H1 (cell line): ENCODE results near the gene METRNL. TPM values are rescaled to one million over a fixed set of nuclear protein-coding genes. Genes with fewer than 3 reads are reported as not detected.

Experiments used
- FOSL1 ChIP-seq: IDR thresholded peaks from 2 replicates; pipeline ENCODE4 v1.6.1; 2011; ENCODE audit warnings: mild to moderate bottlenecking, low read depth, low read length, moderate library complexity; ENCODE audit not compliant: insufficient read depth
- RAD21 ChIP-seq, 2 experiments: IDR thresholded peaks in 1 of 2; conservative IDR thresholded peaks in 1 of 2; 2 replicates each; pipeline ENCODE4 v1.6.1; 2011; ENCODE audit warnings: low read depth in 2 of 2, low read length in 2 of 2, improper control_type of control experiment in 1 of 2, inconsistent platforms in 1 of 2, mild to moderate bottlenecking in 1 of 2, moderate library complexity in 1 of 2
- SAP30 ChIP-seq: fragments of 300-600 bp; sonication (generic); IDR thresholded peaks from 2 replicates; pipeline ENCODE4 v1.7.1; 2012; ENCODE audit warnings: low read length, moderate library complexity, mild to moderate bottlenecking, inconsistent platforms; ENCODE audit not compliant: insufficient read depth, insufficient replicate concordance
- SIX5 ChIP-seq: IDR thresholded peaks from 2 replicates; pipeline ENCODE4 v1.6.1; 2011; ENCODE audit warnings: mild to moderate bottlenecking, low read depth, low read length
- SP2 ChIP-seq: IDR thresholded peaks from 2 replicates; pipeline ENCODE4 v1.6.1; 2012; ENCODE audit warnings: mild to moderate bottlenecking, low read length, inconsistent platforms
- polyA plus RNA-seq, 7 experiments: library from polyadenylated mRNA; depleted of rRNA in 3 of 7; stranded (reverse) in 5 of 7; unstranded in 2 of 7; fragments of >200 nt in 5 of 7; fragments of 200-250 nt in 2 of 7; gene quantifications; 1 replicate in 5 of 7; 2 replicates in 1 of 7; 4 replicates in 1 of 7; pipeline versions ENCODE4 v1.2.1 to v1.2.3, GENCODE V29; 2011 to 2013; ENCODE audit warnings: missing spikeins in 2 of 7, mixed read lengths in 2 of 7
- total RNA-seq: library from RNA; stranded (reverse); fragmentation: NEBNext Ultra II Directional; extraction: Animal tissue kit (Norgen Biotek cat#: 25700); gene quantifications from 2 replicates; pipeline ENCODE4 v1.2.1, GENCODE V29; 2021
- TF ChIP-seq, protein P1 (sequence below): fragments of 300-600 bp; sonication (generic); IDR thresholded peaks from 2 replicates; pipeline ENCODE4 v1.7.1; 2012; ENCODE audit warnings: low read length, moderate library complexity, mild to moderate bottlenecking, inconsistent platforms; ENCODE audit not compliant: insufficient replicate concordance

The METRNL gene
- total and polyA plus RNA-seq, 2 of the 8 experiments (the other 6 are each of a cell fraction or from before 2014, with no cell fraction given): 13.9 to 14.2 TPM

GRCh38 chr17:83085526-83086198, 6.3 kb downstream of the METRNL start (continued):
- TF ChIP-seq, protein P1, sequence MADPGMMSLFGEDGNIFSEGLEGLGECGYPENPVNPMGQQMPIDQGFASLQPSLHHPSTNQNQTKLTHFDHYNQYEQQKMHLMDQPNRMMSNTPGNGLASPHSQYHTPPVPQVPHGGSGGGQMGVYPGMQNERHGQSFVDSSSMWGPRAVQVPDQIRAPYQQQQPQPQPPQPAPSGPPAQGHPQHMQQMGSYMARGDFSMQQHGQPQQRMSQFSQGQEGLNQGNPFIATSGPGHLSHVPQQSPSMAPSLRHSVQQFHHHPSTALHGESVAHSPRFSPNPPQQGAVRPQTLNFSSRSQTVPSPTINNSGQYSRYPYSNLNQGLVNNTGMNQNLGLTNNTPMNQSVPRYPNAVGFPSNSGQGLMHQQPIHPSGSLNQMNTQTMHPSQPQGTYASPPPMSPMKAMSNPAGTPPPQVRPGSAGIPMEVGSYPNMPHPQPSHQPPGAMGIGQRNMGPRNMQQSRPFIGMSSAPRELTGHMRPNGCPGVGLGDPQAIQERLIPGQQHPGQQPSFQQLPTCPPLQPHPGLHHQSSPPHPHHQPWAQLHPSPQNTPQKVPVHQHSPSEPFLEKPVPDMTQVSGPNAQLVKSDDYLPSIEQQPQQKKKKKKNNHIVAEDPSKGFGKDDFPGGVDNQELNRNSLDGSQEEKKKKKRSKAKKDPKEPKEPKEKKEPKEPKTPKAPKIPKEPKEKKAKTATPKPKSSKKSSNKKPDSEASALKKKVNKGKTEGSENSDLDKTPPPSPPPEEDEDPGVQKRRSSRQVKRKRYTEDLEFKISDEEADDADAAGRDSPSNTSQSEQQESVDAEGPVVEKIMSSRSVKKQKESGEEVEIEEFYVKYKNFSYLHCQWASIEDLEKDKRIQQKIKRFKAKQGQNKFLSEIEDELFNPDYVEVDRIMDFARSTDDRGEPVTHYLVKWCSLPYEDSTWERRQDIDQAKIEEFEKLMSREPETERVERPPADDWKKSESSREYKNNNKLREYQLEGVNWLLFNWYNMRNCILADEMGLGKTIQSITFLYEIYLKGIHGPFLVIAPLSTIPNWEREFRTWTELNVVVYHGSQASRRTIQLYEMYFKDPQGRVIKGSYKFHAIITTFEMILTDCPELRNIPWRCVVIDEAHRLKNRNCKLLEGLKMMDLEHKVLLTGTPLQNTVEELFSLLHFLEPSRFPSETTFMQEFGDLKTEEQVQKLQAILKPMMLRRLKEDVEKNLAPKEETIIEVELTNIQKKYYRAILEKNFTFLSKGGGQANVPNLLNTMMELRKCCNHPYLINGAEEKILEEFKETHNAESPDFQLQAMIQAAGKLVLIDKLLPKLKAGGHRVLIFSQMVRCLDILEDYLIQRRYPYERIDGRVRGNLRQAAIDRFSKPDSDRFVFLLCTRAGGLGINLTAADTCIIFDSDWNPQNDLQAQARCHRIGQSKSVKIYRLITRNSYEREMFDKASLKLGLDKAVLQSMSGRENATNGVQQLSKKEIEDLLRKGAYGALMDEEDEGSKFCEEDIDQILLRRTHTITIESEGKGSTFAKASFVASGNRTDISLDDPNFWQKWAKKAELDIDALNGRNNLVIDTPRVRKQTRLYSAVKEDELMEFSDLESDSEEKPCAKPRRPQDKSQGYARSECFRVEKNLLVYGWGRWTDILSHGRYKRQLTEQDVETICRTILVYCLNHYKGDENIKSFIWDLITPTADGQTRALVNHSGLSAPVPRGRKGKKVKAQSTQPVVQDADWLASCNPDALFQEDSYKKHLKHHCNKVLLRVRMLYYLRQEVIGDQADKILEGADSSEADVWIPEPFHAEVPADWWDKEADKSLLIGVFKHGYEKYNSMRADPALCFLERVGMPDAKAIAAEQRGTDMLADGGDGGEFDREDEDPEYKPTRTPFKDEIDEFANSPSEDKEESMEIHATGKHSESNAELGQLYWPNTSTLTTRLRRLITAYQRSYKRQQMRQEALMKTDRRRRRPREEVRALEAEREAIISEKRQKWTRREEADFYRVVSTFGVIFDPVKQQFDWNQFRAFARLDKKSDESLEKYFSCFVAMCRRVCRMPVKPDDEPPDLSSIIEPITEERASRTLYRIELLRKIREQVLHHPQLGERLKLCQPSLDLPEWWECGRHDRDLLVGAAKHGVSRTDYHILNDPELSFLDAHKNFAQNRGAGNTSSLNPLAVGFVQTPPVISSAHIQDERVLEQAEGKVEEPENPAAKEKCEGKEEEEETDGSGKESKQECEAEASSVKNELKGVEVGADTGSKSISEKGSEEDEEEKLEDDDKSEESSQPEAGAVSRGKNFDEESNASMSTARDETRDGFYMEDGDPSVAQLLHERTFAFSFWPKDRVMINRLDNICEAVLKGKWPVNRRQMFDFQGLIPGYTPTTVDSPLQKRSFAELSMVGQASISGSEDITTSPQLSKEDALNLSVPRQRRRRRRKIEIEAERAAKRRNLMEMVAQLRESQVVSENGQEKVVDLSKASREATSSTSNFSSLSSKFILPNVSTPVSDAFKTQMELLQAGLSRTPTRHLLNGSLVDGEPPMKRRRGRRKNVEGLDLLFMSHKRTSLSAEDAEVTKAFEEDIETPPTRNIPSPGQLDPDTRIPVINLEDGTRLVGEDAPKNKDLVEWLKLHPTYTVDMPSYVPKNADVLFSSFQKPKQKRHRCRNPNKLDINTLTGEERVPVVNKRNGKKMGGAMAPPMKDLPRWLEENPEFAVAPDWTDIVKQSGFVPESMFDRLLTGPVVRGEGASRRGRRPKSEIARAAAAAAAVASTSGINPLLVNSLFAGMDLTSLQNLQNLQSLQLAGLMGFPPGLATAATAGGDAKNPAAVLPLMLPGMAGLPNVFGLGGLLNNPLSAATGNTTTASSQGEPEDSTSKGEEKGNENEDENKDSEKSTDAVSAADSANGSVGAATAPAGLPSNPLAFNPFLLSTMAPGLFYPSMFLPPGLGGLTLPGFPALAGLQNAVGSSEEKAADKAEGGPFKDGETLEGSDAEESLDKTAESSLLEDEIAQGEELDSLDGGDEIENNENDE: no peak
- TF ChIP-seq SIX5 (no peak), SP2 (no peak), FOSL1 (no peak), RAD21 (IDR thresholded peaks at IDR 0.05 in 1 of 2, conservative IDR thresholded peaks at IDR 0.05 in 1 of 2; ENCODE audit: low read depth in 2 of 2, low read length in 2 of 2) (no peak), SAP30 (no peak)
- TF ChIP-seq, all 59 proteins: peak for 0
